OCI-LY1 (cell line): ENCODE data around the gene OSBPL5.
"Not testable (repeated sequence)": the region's sequence is repeated elsewhere in the genome, so short reads cannot be mapped to it uniquely, and the experiment has no call there.

Experiments used
- H2AFZ ChIP-seq: fragments of 200-600 bp; sonication (generic), shearing (Covaris generic); 2 replicates; pipeline ENCODE4 v1.6.0; 2014; ENCODE audit warnings: antibody characterized with exemption, mild to moderate bottlenecking, low read length
- H3F3A ChIP-seq: fragments of 200-600 bp; sonication (generic), shearing (Covaris generic); 2 replicates; pipeline ENCODE4 v1.6.0; 2014; ENCODE audit warnings: mild to moderate bottlenecking, antibody characterized with exemption, low read length, moderate library complexity; ENCODE audit not compliant: insufficient read depth
- H3K27ac ChIP-seq: fragments of 200-600 bp; sonication (generic); 2 replicates; pipeline ENCODE4 v1.5.1; 2014; ENCODE audit warnings: low read length, mixed run types, mild to moderate bottlenecking, low read depth; ENCODE audit not compliant: poor library complexity, severe bottlenecking
- H3K27me3 ChIP-seq: fragments of 200-600 bp; sonication (generic); 2 replicates; pipeline ENCODE4 v1.6.0; 2014; ENCODE audit warnings: antibody characterized with exemption, mild to moderate bottlenecking, low read length, moderate library complexity; ENCODE audit not compliant: insufficient read depth
- H3K36me3 ChIP-seq: fragments of 200-600 bp; sonication (generic); 2 replicates; pipeline ENCODE4 v1.6.1; 2014; ENCODE audit warnings: mild to moderate bottlenecking, antibody characterized with exemption, low read length, moderate library complexity, mixed read lengths; ENCODE audit not compliant: insufficient read depth
- H3K4me1 ChIP-seq: fragments of 200-600 bp; sonication (generic); 2 replicates; pipeline ENCODE4 v1.5.1; 2014; ENCODE audit warnings: mild to moderate bottlenecking, low read length, moderate library complexity; ENCODE audit not compliant: insufficient read depth, severe bottlenecking
- H3K4me2 ChIP-seq: fragments of 200-600 bp; sonication (generic), shearing (Covaris generic); 2 replicates; pipeline ENCODE4 v1.6.1; 2014; ENCODE audit warnings: low read length
- H3K4me3 ChIP-seq: fragments of 200-600 bp; sonication (generic); 2 replicates; pipeline ENCODE4 v1.5.1; 2014; ENCODE audit warnings: low read length, low read depth, mild to moderate bottlenecking, mixed read lengths; ENCODE audit not compliant: poor library complexity, severe bottlenecking
- H3K79me2 ChIP-seq: fragments of 200-600 bp; shearing (Covaris generic); 2 replicates; pipeline ENCODE4 v1.6.1; 2016; ENCODE audit warnings: mixed run types, low read length, mixed read lengths; ENCODE audit not compliant: insufficient read depth
- H3K9ac ChIP-seq: fragments of 200-600 bp; sonication (generic), shearing (Covaris generic); 2 replicates; pipeline ENCODE4 v1.6.1; 2014; ENCODE audit warnings: mild to moderate bottlenecking, low read length, mixed read lengths
- H3K9me2 ChIP-seq: fragments of 200-600 bp; sonication (generic), shearing (Covaris generic); 2 replicates; pipeline ENCODE4 v1.6.1; 2014; ENCODE audit warnings: low read depth, mild to moderate bottlenecking, low read length, mixed read lengths
- H3K9me3 ChIP-seq: fragments of 200-600 bp; shearing (Covaris generic); 2 replicates; pipeline ENCODE4 v1.6.1; 2014; ENCODE audit warnings: low read length, mixed read lengths
- H4K20me1 ChIP-seq: fragments of 200-600 bp; sonication (generic), shearing (Covaris generic); 2 replicates; pipeline ENCODE4 v1.6.0; 2016; ENCODE audit warnings: mild to moderate bottlenecking, low read length; ENCODE audit not compliant: insufficient read depth
- EZH2 ChIP-seq: fragments of 200-600 bp; sonication (generic), shearing (Covaris generic); IDR thresholded peaks from 2 replicates; pipeline ENCODE4 v1.8.0; 2017; ENCODE audit warnings: borderline replicate concordance, mixed run types, mild to moderate bottlenecking, antibody characterized with exemption, low read length, moderate library complexity, mixed read lengths
- TF ChIP-seq, protein P1 (sequence below): fragments of 200-600 bp; sonication (generic), shearing (Covaris generic); IDR thresholded peaks from 2 replicates; pipeline ENCODE4 v1.5.1; 2017; ENCODE audit warnings: mild to moderate bottlenecking, antibody characterized with exemption, low read length, moderate library complexity, mixed read lengths

The OSBPL5 gene

DNA sequence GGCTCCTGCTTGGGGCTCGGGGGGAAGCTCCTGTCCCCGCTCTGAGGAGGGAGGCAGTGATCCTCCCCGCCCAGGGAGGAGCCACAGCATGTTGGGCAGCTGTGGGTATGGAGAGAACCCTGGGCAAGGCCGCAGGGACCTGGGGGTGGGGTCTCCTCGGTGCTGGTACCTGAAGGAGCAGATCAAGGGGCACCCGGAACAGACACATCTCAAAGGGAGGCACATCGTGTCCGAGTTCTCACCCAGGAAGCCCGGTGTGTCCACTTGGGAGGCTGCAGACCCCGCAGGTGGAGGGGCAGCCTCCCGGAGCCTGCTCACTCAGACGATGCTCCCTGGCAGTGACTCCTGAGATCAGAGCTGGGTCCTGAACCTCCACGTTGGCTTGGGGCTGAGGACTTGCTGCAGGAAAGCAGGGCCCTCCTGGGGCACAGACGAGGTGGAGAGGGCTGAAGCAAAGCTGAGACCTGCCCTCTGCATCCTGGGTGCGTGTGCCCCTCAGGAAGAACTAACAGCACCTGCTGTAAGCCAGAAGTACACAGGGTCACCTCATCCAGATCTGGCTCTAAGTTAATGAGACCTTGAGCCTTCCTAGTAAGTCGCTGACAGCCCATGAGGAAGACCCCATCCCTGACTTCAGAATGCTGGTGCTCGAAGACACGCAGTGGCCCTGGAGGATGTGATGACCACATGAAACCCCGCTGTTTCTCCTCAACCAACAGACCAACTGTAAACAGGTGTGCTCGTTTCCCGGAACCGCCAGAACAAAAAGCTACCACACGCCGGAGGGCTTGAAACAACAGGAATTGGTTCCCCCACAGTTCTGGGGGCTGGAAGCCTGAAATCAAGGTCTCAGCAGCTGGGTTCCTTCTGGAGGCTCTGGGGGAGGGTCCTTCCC, 5.9 kb upstream of the OSBPL5 start:
- Histone ChIP-seq H3K9me3 (no peaks in the 10 kb centered on the region), H3K36me3 (no peaks in the 10 kb centered on the region), H3K79me2 (no peaks in the 10 kb centered on the region), H3K4me2 (no peak overlapping the region), H3K27me3 (0 out of 2 replicates have a peak, but pooled peaks cover 8% of the 10 kb centered on the region), H3K9me2 (no peaks in the 10 kb centered on the region), H2AFZ (no peak overlapping the region), H3K27ac (no peak overlapping the region), H3K4me3 (no peak overlapping the region), H3K4me1 (no peaks in the 10 kb centered on the region), H3K9ac (no peak overlapping the region), H4K20me1 (no peaks in the 10 kb centered on the region), H3F3A (no peaks in the 10 kb centered on the region)
- TF ChIP-seq, protein P1, sequence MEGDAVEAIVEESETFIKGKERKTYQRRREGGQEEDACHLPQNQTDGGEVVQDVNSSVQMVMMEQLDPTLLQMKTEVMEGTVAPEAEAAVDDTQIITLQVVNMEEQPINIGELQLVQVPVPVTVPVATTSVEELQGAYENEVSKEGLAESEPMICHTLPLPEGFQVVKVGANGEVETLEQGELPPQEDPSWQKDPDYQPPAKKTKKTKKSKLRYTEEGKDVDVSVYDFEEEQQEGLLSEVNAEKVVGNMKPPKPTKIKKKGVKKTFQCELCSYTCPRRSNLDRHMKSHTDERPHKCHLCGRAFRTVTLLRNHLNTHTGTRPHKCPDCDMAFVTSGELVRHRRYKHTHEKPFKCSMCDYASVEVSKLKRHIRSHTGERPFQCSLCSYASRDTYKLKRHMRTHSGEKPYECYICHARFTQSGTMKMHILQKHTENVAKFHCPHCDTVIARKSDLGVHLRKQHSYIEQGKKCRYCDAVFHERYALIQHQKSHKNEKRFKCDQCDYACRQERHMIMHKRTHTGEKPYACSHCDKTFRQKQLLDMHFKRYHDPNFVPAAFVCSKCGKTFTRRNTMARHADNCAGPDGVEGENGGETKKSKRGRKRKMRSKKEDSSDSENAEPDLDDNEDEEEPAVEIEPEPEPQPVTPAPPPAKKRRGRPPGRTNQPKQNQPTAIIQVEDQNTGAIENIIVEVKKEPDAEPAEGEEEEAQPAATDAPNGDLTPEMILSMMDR: no peak
- no peak for TF ChIP-seq EZH2

DNA sequence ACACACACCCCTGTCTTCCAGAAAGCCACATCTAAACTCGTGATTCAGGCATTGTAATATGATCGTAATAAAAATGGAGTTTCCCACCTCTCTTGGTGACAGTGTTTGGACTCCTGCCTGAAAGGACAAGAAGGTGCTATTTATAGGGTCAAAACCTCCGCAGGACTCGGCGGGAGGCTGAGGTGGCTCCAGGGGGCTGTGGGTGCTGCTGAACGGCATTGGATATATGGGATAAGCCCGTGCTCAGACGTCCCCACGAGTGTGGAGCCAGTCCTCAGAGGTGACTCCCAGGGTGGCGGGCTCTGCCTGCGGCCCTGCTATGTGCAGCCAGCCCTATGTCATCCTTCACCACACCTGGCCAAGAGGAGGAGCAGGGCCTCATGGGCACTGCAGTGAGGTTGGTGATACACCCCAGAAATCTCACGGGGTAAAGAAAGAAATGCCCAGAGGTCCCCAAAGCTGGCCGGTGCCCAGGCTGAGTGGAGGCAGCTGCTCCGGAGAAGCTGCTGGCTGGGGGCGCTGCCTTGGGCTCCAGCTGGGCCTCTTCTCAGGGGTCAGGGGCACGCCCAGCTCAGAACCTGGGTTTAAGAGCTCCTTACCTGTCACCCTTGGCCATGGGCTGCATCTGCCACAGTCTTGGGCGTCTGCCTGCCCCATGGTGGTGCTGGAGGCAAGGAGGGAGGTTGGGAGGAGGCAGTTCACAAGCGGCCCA, 5.1 kb upstream of the OSBPL5 start:
- Histone ChIP-seq H3K36me3 (no peaks in the 10 kb centered on the region), H2AFZ (no peak overlapping the region), H3K4me2 (no peak overlapping the region), H3K4me3 (no peak overlapping the region), H3K79me2 (no peaks in the 10 kb centered on the region), H3K4me1 (no peaks in the 10 kb centered on the region), H3K9ac (no peak overlapping the region), H3K27ac (no peak overlapping the region), H3K9me3 (no peaks in the 10 kb centered on the region), H4K20me1 (no peaks in the 10 kb centered on the region), H3F3A (no peaks in the 10 kb centered on the region), H3K9me2 (no peaks in the 10 kb centered on the region), H3K27me3 (0 out of 2 replicates have a peak, but pooled peaks cover 8% of the 10 kb centered on the region)
- TF ChIP-seq EZH2: no peak
- TF ChIP-seq, protein P1: no peak

DNA sequence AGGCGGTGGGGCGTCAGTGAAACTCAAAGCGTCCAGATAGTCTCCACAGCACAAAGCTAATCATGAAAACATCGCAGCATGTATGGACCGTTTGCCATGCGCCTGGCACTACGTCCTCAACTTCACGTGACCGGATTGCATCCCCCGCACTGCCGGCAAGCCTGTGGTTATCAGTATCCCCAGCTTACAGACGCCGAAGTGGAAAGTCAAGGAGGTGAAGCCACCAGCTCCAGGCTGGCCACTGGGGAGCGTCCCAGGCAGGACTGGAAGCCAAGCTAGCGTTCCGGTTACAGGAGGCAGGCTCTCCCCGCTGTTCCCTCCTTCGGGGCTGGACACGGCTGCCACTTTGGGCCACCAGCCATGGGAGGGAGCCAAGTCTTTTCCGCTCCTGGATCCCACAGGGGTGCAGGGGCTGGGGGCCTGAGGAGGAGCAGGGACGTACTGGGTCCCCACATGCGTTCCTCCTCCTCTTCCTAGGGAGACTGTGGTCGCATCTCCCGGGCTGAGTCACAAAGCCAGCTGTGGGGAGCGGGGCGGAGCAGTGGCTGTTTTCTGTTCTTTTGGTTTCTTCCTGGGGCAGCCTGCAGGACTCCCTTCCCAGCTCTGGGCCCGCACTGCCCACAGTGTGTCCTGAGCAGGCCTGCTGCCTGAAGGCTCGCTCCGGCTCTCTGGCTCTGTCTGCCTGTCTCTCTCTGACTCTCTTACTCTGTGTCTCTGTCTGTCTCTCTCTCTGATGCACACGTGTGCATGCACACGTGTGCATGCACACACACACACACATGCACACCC, 4.3 kb upstream of the OSBPL5 start:
- Histone ChIP-seq H3F3A (no peaks in the 10 kb centered on the region), H3K9me3 (no peaks in the 10 kb centered on the region), H3K36me3 (no peaks in the 10 kb centered on the region), H3K27ac (no peak overlapping the region), H3K27me3 (0 out of 2 replicates have a peak, but pooled peaks cover 8% of the 10 kb centered on the region), H4K20me1 (no peaks in the 10 kb centered on the region), H3K4me1 (no peaks in the 10 kb centered on the region), H3K4me3 (no peak overlapping the region), H3K79me2 (no peaks in the 10 kb centered on the region), H3K9ac (no peak overlapping the region), H3K4me2 (no peak overlapping the region), H3K9me2 (no peaks in the 10 kb centered on the region), H2AFZ (no peak overlapping the region)
- no peak for TF ChIP-seq EZH2
- TF ChIP-seq, protein P1: no peak

DNA sequence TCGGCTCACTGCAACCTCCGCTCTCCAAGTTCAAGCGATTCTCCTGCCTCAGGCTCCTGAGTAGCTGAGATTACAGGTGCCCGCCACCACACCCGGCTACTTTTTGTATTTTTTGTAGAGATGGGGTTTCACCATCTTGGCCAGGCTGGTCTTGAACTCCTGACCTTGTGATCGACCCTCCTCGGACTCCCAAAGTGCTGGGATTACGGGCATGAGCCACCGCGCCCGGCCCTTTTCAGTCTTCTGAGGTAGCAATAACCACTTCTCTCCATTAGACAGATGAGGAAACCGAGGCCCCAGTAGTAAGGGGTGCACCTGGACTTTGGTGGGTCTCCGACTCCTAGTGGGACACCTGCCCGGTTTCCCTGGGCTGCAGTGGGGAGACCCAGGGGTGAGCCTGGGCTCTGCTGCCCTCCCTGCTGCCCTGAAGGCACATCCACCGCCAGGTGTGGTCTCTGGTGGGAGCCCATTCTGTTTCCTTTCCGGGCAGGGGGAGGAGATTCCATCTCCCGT, 3.7 kb upstream of the OSBPL5 start:
- not testable (repeated sequence) for H3K9me2 ChIP-seq, H3K4me3 ChIP-seq, H3K27me3 ChIP-seq, H2AFZ ChIP-seq, H3K36me3 ChIP-seq, H3K27ac ChIP-seq, H3K4me2 ChIP-seq, H3K79me2 ChIP-seq, H3K4me1 ChIP-seq, H3F3A ChIP-seq, H4K20me1 ChIP-seq, H3K9ac ChIP-seq, H3K9me3 ChIP-seq
